Measurements from ENCODE around the gene AP3B2. TPM values are rescaled to one million over a fixed set of nuclear protein-coding genes. Genes with fewer than 3 reads are reported as not detected.

Gene AP3B2
- total RNA-seq, 1 donor from 2014 or later, result 0.51 TPM

GRCh38 chr15:82651708-82652107 is 58.0 kb downstream of the AP3B2 start:
- no peak for TF ChIP-seq CTCF (IDR thresholded peaks at IDR 0.05)
- Mint-ChIP-seq H3K4me1 (ENCODE audit: unreplicated experiment) (peaks cover 5% of the 10 kb centered on the region), H3K36me3 (ENCODE audit: unreplicated experiment) (no peaks in the 10 kb centered on the region), H3K27ac (ENCODE audit: unreplicated experiment) (no peak overlapping the region), H3K9me3 (ENCODE audit: unreplicated experiment) (no peaks in the 10 kb centered on the region), H3K4me3 (ENCODE audit: unreplicated experiment) (no peak overlapping the region), H3K27me3 (ENCODE audit: unreplicated experiment) (peaks cover 42% of the 10 kb centered on the region)
- DNase-seq (ENCODE audit: extremely low spot score, unreplicated experiment), result no peak

DNA sequence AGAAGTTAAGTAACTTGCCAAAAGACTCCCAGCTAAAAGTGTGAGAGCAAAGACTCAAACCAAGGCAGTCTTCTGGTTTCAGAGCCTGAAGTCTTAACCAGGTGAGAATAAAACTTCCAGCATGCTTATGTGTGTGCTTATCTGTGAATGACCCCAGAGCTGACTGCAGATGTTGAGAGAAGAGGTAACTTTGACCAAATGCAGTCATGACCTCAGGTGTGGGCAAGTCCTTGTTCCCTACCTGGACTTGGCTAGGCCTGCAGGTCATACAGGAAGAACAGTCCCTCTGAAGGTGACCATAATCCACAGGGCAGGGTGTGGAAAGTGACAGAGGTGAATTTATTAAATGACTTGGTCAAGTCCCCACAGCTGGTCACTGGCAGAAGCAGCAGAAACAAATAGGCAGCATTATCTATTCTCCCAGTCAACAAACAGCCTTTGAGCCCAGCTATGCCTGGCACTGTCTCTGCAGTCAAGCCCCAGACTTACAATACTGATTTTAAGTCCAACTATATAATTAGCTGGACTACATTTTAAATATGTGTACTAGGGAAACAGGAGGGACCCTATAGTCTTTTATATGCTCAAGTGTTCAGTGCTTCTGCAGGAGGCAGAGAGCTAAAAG is 59.5 kb downstream of the AP3B2 start:
- Mint-ChIP-seq H3K4me3 (ENCODE audit: unreplicated experiment) (no peak overlapping the region), H3K27me3 (ENCODE audit: unreplicated experiment) (peaks cover 46% of the 10 kb centered on the region), H3K36me3 (ENCODE audit: unreplicated experiment) (no peaks in the 10 kb centered on the region), H3K9me3 (ENCODE audit: unreplicated experiment) (no peaks in the 10 kb centered on the region), H3K27ac (ENCODE audit: unreplicated experiment) (no peak overlapping the region), H3K4me1 (ENCODE audit: unreplicated experiment) (peaks cover 5% of the 10 kb centered on the region)
- TF ChIP-seq CTCF (IDR thresholded peaks at IDR 0.05), result no peak
- no peak for DNase-seq (ENCODE audit: extremely low spot score, unreplicated experiment)

- no peak for DNase-seq (ENCODE audit: extremely low spot score, unreplicated experiment)
- no peaks in the 10 kb centered on the region for H3K36me3 Mint-ChIP-seq (ENCODE audit: unreplicated experiment)
- no peaks in the 10 kb centered on the region for H3K9me3 Mint-ChIP-seq (ENCODE audit: unreplicated experiment)
- TF ChIP-seq CTCF (IDR thresholded peaks at IDR 0.05), result no peak
- peaks cover 48% of the 10 kb centered on the region for H3K27me3 Mint-ChIP-seq (ENCODE audit: unreplicated experiment)
- peaks cover 5% of the 10 kb centered on the region for H3K4me1 Mint-ChIP-seq (ENCODE audit: unreplicated experiment)
- H3K27ac Mint-ChIP-seq (ENCODE audit: unreplicated experiment), result no peak overlapping the region
- H3K4me3 Mint-ChIP-seq (ENCODE audit: unreplicated experiment), result no peak overlapping the region
Observed at GRCh38 chr15:82649226-82649999, 60.3 kb downstream of the AP3B2 start.

DNA sequence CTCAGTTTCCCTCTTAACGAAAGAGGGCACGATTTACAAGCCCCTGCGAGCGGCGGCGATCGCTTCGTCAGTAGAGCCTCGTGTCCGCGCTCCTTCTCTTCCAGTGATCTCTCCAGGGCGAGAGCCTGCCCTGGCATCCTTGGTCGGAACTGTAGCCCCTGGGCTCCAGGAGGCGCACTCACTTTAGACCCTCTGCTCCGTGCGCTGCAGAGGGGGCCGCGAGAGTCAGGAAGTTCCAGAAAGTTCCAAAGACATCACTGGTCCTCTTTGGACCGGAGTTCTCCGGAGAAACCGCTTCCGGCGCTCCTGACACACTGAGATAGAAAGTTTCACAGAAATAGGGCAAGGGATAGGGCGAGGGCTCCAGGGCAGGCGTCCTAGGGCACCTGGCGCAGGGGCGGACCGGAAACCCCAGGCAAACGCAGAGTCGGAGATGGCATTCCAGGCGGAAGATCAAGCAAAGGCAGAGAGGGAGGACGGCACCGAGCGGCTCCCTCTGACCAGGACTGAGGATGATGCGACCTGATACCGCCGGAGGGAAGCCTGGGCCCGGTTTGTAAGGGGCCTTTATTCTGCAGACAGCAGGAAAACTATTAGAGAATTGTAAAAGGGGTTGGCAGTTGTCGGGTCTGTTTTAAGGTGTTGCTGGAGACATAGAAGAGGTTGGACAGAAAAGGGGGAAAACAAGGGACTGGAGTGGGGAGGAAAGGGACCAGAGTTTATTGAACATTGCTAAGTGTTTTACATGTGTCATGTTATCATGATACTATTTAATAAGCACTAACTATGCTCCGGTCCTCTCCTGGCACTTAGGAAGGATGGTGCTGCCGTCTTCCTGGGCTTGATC is 61.2 kb downstream of the AP3B2 start:
- DNase-seq (ENCODE audit: extremely low spot score, unreplicated experiment), result no peak
- peaks cover 5% of the 10 kb centered on the region for H3K4me1 Mint-ChIP-seq (ENCODE audit: unreplicated experiment)
- no peaks in the 10 kb centered on the region for H3K36me3 Mint-ChIP-seq (ENCODE audit: unreplicated experiment)
- no peaks in the 10 kb centered on the region for H3K9me3 Mint-ChIP-seq (ENCODE audit: unreplicated experiment)
- no peak overlapping the region for H3K27ac Mint-ChIP-seq (ENCODE audit: unreplicated experiment)
- peak overlapping the region; percentile 64 for H3K4me3 Mint-ChIP-seq (ENCODE audit: unreplicated experiment)
- no peak for TF ChIP-seq CTCF (IDR thresholded peaks at IDR 0.05)
- peaks cover 49% of the 10 kb centered on the region for H3K27me3 Mint-ChIP-seq (ENCODE audit: unreplicated experiment)

Measured in osteocyte (in vitro differentiated cells).